ENCODE measurements around the gene MRPL24.

The MRPL24 gene

GRCh38 chr1:156703336-156703735 lies 37.6 kb downstream of the MRPL24 start:
- ChIA-PET CTCF (interaction anchor here (0.7 to 20.2 kb wide), 7 partner anchors 14 to 317 kb away, joined by 3 to 579 read pairs (median 4); no protein-coding TSS in a partner anchor), POLR2A (interaction anchor here (0.5 to 4.9 kb wide), 3 partner anchors 9 to 26 kb away, joined by 4 to 43 read pairs (median 7); partner anchors contain the start of gene NES)
- TF ChIP-seq ZNF394 (tag by site-specific recombination; IDR thresholded peaks at IDR 0.05; ENCODE audit: borderline replicate concordance) (no peak), KLF9 (tag by site-specific recombination; IDR thresholded peaks at IDR 0.05; ENCODE audit: low read depth) (no peak), ZNF266 (tag by site-specific recombination; IDR thresholded peaks at IDR 0.05; ENCODE audit: low read depth) (no peak), ZIC2 (tag by site-specific recombination; IDR thresholded peaks at IDR 0.05) (no peak), OSR2 (tag by site-specific recombination; IDR thresholded peaks at IDR 0.05) (no peak)
- no peak overlapping the region for H3K27ac ChIP-seq (ENCODE audit: extremely low read depth, low read depth, low read length)
- peaks cover 9% of the 10 kb centered on the region; the same call in 1 of the 2 replicates for H3K4me1 ChIP-seq (ENCODE audit: control insufficient read depth, insufficient read depth, low read length)
- peaks cover 0 to 29% of the 10 kb centered on the region in 2 experiments; a peak in 1 of 3 replicates for H3K36me3 ChIP-seq (ENCODE audit: control insufficient read depth in 2 of 2, insufficient read depth in 1 of 2, low read length in 2 of 2)
- no peaks in the 10 kb centered on the region for H3K9me3 ChIP-seq (ENCODE audit: control insufficient read depth, insufficient read depth, low read depth, low read length)
- no peak overlapping the region for H3K4me3 ChIP-seq (ENCODE audit: low read depth, low read length)

GRCh38 chr1:156700736-156701531 lies 40.0 kb downstream of the MRPL24 start:
- Histone ChIP-seq H3K36me3 (ENCODE audit: control insufficient read depth in 2 of 2, insufficient read depth in 1 of 2, low read length in 2 of 2) (peaks cover 0 to 32% of the 10 kb centered on the region in 2 experiments; a peak in 1 of 3 replicates), H3K4me3 (ENCODE audit: low read depth, low read length) (no peak overlapping the region), H3K9me3 (ENCODE audit: control insufficient read depth, insufficient read depth, low read depth, low read length) (no peaks in the 10 kb centered on the region), H3K27ac (ENCODE audit: extremely low read depth, low read depth, low read length) (no peak overlapping the region), H3K4me1 (ENCODE audit: control insufficient read depth, insufficient read depth, low read length) (peaks cover 9% of the 10 kb centered on the region; the same call in 1 of the 2 replicates)
- POLR2A ChIA-PET: interaction anchor here (0.7 to 1.2 kb wide), 2 partner anchors 9 to 419 kb away, joined by 3 to 4 read pairs; no protein-coding TSS in a partner anchor
- TF ChIP-seq ZIC2 (tag by site-specific recombination; IDR thresholded peaks at IDR 0.05) (peak; percentile 21; the same call in 1 of the 2 replicates), ZBTB11 (tag by site-specific recombination; conservative IDR thresholded peaks at IDR 0.05; ENCODE audit: low read depth) (no peak), ZNF664 (tag by site-specific recombination; IDR thresholded peaks at IDR 0.05) (no peak)
- CTCF ChIA-PET: interaction anchor here (0.8 to 20.2 kb wide), 5 partner anchors 12 to 191 kb away, joined by 3 to 579 read pairs (median 4); no protein-coding TSS in a partner anchor

- ChIA-PET POLR2A (no interaction called here), CTCF (interaction anchor here (0.6 to 20.2 kb wide), 3 partner anchors 10 to 269 kb away, joined by 3 to 579 read pairs (median 3); partner anchors contain the start of gene NES)
- Histone ChIP-seq H3K36me3 (ENCODE audit: control insufficient read depth in 2 of 2, insufficient read depth in 1 of 2, low read length in 2 of 2) (peaks cover 0 to 32% of the 10 kb centered on the region in 2 experiments; a peak in 1 of 3 replicates), H3K9me3 (ENCODE audit: control insufficient read depth, insufficient read depth, low read depth, low read length) (no peaks in the 10 kb centered on the region), H3K27ac (ENCODE audit: extremely low read depth, low read depth, low read length) (no peak overlapping the region), H3K4me3 (ENCODE audit: low read depth, low read length) (no peak overlapping the region), H3K4me1 (ENCODE audit: control insufficient read depth, insufficient read depth, low read length) (peaks cover 4% of the 10 kb centered on the region; the same call in 1 of the 2 replicates)
- TF ChIP-seq ZEB2 (tag by site-specific recombination; IDR thresholded peaks at IDR 0.05) (no peak), ZNF530 (tag by site-specific recombination; IDR thresholded peaks at IDR 0.05; ENCODE audit: low read depth) (no peak), ZNF747 (tag by site-specific recombination; IDR thresholded peaks at IDR 0.05) (no peak), KLF9 (tag by site-specific recombination; IDR thresholded peaks at IDR 0.05; ENCODE audit: low read depth) (no peak), ZNF398 (tag by site-specific recombination; IDR thresholded peaks at IDR 0.05) (no peak), ZFHX2 (tag by site-specific recombination; conservative IDR thresholded peaks at IDR 0.05) (peak; percentile 49), EGR2 (tag by site-specific recombination; IDR thresholded peaks at IDR 0.05; ENCODE audit: low read depth) (peak; percentile 86)
Observed at GRCh38 chr1:156698995-156699394, 41.9 kb downstream of the MRPL24 start.

All from HEK293 (cell line).